Nephron progenitor cell (in vitro differentiated cells): ENCODE measurements around the gene ADTRP.

Experiments
- DNase-seq: peaks from one replicate; pipeline ENCODE4 v3.0.0; 2021
- H3K27ac Mint-ChIP-seq: 2 replicates; pipeline ENCODE4 v1.8.0; 2021; ENCODE audit warnings: mild to moderate bottlenecking, moderate library complexity, mixed read lengths
- H3K27me3 Mint-ChIP-seq: 2 replicates; pipeline ENCODE4 v1.8.0; 2021; ENCODE audit warnings: mild to moderate bottlenecking, low read depth, mixed read lengths; ENCODE audit not compliant: poor library complexity
- H3K36me3 Mint-ChIP-seq: 2 replicates; pipeline ENCODE4 v1.8.0; 2021; ENCODE audit warnings: low read depth, mixed read lengths
- H3K4me1 Mint-ChIP-seq: 2 replicates; pipeline ENCODE4 v1.8.0; 2021; ENCODE audit warnings: mixed read lengths
- H3K4me3 Mint-ChIP-seq: 2 replicates; pipeline ENCODE4 v1.8.0; 2021; ENCODE audit warnings: mild to moderate bottlenecking, moderate library complexity, mixed read lengths
- H3K9me3 Mint-ChIP-seq: 2 replicates; pipeline ENCODE4 v1.8.0; 2021; ENCODE audit warnings: mild to moderate bottlenecking, moderate library complexity, mixed read lengths
- TF ChIP-seq, protein P1 (sequence below): fragments of 200-600 bp; sonication (generic); IDR thresholded peaks from 2 replicates; pipeline ENCODE4 v1.5.0; 2021; ENCODE audit warnings: antibody characterized with exemption

ADTRP gene

DNA sequence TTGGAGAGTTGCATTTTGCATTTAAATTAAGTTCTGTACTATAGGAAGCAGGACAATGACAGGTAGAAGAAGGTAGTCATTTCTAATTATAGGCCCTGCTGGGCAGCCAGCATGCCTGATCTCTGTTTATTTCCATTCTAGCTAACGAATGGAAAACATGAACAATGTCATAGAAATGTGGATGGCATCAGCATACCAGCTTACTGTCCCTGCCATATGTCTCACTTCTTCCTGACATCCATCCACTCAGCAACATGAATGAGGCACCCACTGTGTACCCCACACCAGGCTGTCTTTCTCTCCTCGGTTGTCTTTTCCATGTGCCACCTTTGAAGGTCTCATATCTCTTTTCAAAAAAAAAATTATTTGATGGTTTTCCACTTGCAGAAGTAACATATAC is 11.1 kb downstream of the ADTRP start:
- TF ChIP-seq, protein P1, sequence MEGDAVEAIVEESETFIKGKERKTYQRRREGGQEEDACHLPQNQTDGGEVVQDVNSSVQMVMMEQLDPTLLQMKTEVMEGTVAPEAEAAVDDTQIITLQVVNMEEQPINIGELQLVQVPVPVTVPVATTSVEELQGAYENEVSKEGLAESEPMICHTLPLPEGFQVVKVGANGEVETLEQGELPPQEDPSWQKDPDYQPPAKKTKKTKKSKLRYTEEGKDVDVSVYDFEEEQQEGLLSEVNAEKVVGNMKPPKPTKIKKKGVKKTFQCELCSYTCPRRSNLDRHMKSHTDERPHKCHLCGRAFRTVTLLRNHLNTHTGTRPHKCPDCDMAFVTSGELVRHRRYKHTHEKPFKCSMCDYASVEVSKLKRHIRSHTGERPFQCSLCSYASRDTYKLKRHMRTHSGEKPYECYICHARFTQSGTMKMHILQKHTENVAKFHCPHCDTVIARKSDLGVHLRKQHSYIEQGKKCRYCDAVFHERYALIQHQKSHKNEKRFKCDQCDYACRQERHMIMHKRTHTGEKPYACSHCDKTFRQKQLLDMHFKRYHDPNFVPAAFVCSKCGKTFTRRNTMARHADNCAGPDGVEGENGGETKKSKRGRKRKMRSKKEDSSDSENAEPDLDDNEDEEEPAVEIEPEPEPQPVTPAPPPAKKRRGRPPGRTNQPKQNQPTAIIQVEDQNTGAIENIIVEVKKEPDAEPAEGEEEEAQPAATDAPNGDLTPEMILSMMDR = no peak
- no peaks in the 10 kb centered on the region for H3K36me3 Mint-ChIP-seq
- no peaks in the 10 kb centered on the region for H3K9me3 Mint-ChIP-seq
- no peak for DNase-seq
- H3K27me3 Mint-ChIP-seq = no peaks in the 10 kb centered on the region
- H3K27ac Mint-ChIP-seq = no peak overlapping the region
- H3K4me1 Mint-ChIP-seq = peaks cover 61% of the 10 kb centered on the region
- H3K4me3 Mint-ChIP-seq = no peak overlapping the region

DNA sequence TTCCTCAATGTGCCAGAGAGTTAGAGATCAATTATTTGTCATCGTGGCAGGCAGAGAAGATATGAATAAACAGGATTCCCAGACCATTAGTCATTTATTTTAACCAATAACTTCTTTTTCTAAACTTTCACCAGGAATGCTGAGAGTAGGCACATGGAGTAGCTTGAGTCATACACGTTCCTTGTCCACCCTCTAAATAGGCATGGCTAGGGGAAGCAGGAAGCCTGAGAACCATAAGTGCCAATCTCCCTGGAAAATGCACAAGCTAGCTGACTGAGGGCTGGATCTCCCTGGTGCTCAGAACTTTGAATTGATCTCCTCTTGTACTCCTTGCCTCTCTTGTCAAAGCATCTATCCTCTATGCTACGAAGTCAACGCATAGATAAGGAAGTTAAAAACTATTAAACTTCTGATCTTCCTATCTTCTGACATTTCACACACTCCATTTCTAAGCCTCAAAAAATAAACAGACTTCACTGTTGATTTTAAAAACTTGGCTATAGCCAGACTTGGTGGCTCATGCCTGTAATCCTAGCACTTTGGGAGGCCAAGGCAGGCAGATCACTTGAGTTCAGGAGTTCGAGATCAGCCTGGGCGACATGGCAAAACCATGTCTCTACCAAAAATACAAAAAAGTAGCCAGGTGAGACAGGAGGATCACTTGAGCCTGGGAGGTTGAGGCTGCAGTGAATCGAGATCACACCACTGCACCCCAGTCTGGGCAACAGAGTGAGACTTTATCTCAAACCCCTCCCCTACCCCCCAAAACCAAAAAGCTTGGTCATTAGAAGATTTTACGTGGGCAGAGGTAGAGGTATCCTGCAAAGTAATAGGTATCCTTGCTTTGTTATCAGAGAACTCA is 11.8 kb downstream of the ADTRP start:
- H3K9me3 Mint-ChIP-seq = no peaks in the 10 kb centered on the region
- H3K36me3 Mint-ChIP-seq = no peaks in the 10 kb centered on the region
- H3K4me3 Mint-ChIP-seq = no peak overlapping the region
- no peak for DNase-seq
- TF ChIP-seq, protein P1 = no peak
- peaks cover 61% of the 10 kb centered on the region for H3K4me1 Mint-ChIP-seq
- peak overlapping the region; percentile 8 for H3K27ac Mint-ChIP-seq
- H3K27me3 Mint-ChIP-seq = no peaks in the 10 kb centered on the region

DNA sequence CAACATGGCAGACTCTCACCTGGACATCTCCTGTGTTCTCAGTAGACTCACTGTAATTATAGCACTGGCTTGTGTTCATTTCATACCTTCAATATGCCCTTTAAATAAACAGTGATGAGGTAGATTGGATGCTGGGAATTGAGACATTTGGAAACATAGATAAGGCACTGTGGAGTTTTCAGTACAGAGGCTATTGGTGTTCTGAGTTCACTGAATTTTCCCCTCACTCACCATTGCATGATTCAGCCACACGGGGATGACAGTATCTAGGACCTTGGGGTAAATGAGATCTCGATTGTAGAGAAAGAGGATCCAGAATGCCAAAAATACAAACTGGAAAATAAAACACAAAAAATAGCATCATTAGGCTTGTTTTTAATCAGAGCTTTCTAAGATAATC is 12.6 kb downstream of the ADTRP start:
- Mint-ChIP-seq H3K9me3 (no peaks in the 10 kb centered on the region), H3K4me1 (peaks cover 56% of the 10 kb centered on the region), H3K36me3 (no peaks in the 10 kb centered on the region), H3K27me3 (no peaks in the 10 kb centered on the region), H3K4me3 (no peak overlapping the region), H3K27ac (no peak overlapping the region)
- DNase-seq = no peak
- TF ChIP-seq, protein P1 = no peak

DNA sequence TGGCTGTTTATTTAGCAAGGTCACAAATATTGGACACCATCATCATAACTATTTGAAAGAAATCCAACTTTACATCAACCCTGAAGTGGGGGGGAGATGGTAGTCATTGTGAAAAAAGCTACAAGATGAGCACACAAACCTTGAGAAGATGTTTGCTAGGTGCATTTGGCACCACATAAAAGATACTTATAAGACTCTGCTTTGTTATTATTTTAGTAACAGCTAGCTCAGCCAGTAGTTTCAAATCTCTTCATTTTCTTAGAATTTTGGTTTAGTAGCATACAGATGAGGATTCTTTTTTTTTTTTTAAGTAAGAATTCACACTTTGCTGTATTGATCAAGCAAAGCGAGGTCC is 14.4 kb downstream of the ADTRP start:
- peaks cover 2% of the 10 kb centered on the region for H3K27me3 Mint-ChIP-seq

DNA sequence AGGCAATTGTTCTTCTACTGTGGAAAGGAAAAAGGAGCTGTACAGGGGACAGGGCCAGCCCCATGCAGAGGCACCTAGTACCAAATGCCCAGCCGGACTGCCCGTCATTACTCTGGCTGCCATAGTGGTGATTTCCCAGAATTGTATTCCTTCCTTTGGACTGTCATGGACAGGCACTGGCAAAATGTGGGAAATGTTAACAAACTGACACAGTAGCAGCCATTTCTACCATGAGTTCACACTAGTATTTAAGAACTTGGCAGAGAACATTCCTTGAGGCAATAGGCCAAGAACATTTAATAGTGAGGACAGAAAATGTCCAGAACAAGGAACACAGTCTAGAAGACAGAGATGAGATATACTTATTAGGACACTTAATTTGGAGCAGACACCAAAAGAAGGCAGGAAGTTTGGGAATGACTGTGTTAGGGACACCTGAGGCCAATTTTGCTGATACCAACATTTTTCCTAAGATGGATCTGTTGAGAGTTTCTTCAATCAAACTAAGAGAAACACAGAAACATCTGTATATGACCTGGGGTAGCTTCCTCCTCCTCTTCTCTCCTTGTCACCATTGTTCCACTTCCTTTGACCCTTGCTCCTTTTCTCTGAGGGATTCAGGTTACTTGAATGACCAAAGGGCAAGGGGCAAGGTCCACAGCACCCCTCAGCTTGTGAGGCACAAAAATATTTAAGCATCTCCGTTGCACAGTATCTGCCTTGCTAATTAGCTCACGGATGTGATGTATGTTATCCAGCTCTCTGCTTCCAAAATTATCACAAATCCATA is 14.9 kb downstream of the ADTRP start:
- H3K9me3 Mint-ChIP-seq = no peaks in the 10 kb centered on the region
- no peak overlapping the region for H3K27ac Mint-ChIP-seq
- H3K36me3 Mint-ChIP-seq = no peaks in the 10 kb centered on the region
- H3K27me3 Mint-ChIP-seq = peaks cover 8% of the 10 kb centered on the region
- peaks cover 34% of the 10 kb centered on the region for H3K4me1 Mint-ChIP-seq
- TF ChIP-seq, protein P1 = no peak
- H3K4me3 Mint-ChIP-seq = no peak overlapping the region
- DNase-seq = no peak

More for the DNA sequence above, 14.4 kb downstream of the ADTRP start:
- Mint-ChIP-seq H3K9me3 (no peaks in the 10 kb centered on the region), H3K4me1 (peaks cover 40% of the 10 kb centered on the region), H3K27ac (no peak overlapping the region), H3K36me3 (no peaks in the 10 kb centered on the region), H3K4me3 (no peak overlapping the region)
- TF ChIP-seq, protein P1 = no peak
- no peak for DNase-seq
